Parathyroid adenoma (tissue), 2 donors: Measurements from ENCODE around the gene MEP1A.
A peak's percentile ranks its signal among the peaks of the same experiment; 100 is the strongest.

Experiments used
- H2AFZ ChIP-seq: fragments of 300-600 bp; sonication (generic); one replicate; pipeline ENCODE4 v1.7.0; 2017; ENCODE audit warnings: antibody characterized with exemption, mild to moderate bottlenecking
- H3K27ac ChIP-seq: fragments of 300-600 bp; sonication (generic); one replicate; pipeline ENCODE4 v1.7.0; 2017
- H3K27me3 ChIP-seq: fragments of 300-600 bp; sonication (generic); one replicate; pipeline ENCODE4 v1.7.0; 2017; ENCODE audit warnings: low read length; ENCODE audit not compliant: control insufficient read depth, insufficient read depth
- H3K36me3 ChIP-seq: fragments of 300-600 bp; sonication (generic); one replicate; pipeline ENCODE4 v1.7.0; 2017; ENCODE audit warnings: low read length; ENCODE audit not compliant: control insufficient read depth, insufficient read depth
- H3K4me1 ChIP-seq: fragments of 300-600 bp; sonication (generic); one replicate; pipeline ENCODE4 v1.7.0; 2017; ENCODE audit warnings: control low read depth
- H3K4me2 ChIP-seq: fragments of 300-600 bp; sonication (generic); one replicate; pipeline ENCODE4 v1.7.0; 2017; ENCODE audit warnings: low read length
- H3K4me3 ChIP-seq: fragments of 300-600 bp; sonication (generic); one replicate; pipeline ENCODE4 v1.7.0; 2017; ENCODE audit warnings: low read depth, low read length
- H3K79me2 ChIP-seq: fragments of 300-600 bp; sonication (generic); one replicate; pipeline ENCODE4 v1.7.0; 2017; ENCODE audit warnings: control low read depth
- H3K9ac ChIP-seq: fragments of 300-600 bp; sonication (generic); one replicate; pipeline ENCODE4 v1.7.0; 2017; ENCODE audit warnings: mild to moderate bottlenecking
- H3K9me3 ChIP-seq: fragments of 300-600 bp; sonication (generic); one replicate; pipeline ENCODE4 v1.7.0; 2017; ENCODE audit warnings: low read length; ENCODE audit not compliant: control insufficient read depth
- TF ChIP-seq, protein P1 (sequence below): fragments of 300-600 bp; sonication (generic); IDR thresholded peaks from one replicate; pipeline ENCODE4 v1.7.0; 2017; ENCODE audit warnings: antibody characterized with exemption, mild to moderate bottlenecking
- donor health status: primary hyperparathyroidism.

Gene MEP1A

GRCh38 chr6:46776070-46776712, 17.0 kb upstream of the MEP1A start:
- Histone ChIP-seq H3K4me3 (no peak overlapping the region), H3K27me3 (no peaks in the 10 kb centered on the region), H3K4me1 (no peaks in the 10 kb centered on the region), H3K9ac (no peak overlapping the region), H3K9me3 (no peaks in the 10 kb centered on the region), H3K4me2 (no peak overlapping the region), H2AFZ (no peak overlapping the region), H3K27ac (no peak overlapping the region), H3K79me2 (no peaks in the 10 kb centered on the region), H3K36me3 (no peaks in the 10 kb centered on the region)
- TF ChIP-seq, protein P1, sequence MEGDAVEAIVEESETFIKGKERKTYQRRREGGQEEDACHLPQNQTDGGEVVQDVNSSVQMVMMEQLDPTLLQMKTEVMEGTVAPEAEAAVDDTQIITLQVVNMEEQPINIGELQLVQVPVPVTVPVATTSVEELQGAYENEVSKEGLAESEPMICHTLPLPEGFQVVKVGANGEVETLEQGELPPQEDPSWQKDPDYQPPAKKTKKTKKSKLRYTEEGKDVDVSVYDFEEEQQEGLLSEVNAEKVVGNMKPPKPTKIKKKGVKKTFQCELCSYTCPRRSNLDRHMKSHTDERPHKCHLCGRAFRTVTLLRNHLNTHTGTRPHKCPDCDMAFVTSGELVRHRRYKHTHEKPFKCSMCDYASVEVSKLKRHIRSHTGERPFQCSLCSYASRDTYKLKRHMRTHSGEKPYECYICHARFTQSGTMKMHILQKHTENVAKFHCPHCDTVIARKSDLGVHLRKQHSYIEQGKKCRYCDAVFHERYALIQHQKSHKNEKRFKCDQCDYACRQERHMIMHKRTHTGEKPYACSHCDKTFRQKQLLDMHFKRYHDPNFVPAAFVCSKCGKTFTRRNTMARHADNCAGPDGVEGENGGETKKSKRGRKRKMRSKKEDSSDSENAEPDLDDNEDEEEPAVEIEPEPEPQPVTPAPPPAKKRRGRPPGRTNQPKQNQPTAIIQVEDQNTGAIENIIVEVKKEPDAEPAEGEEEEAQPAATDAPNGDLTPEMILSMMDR: no peak

- no peak overlapping the region for H3K4me2 ChIP-seq
- no peak overlapping the region for H3K27ac ChIP-seq
- no peaks in the 10 kb centered on the region for H3K36me3 ChIP-seq
- H2AFZ ChIP-seq: no peak overlapping the region
- H3K4me1 ChIP-seq: no peaks in the 10 kb centered on the region
- H3K27me3 ChIP-seq: no peaks in the 10 kb centered on the region
- no peak overlapping the region for H3K4me3 ChIP-seq
- TF ChIP-seq, protein P1: no peak
- no peaks in the 10 kb centered on the region for H3K9me3 ChIP-seq
- no peak overlapping the region for H3K9ac ChIP-seq
- no peaks in the 10 kb centered on the region for H3K79me2 ChIP-seq
Observed at GRCh38 chr6:46777476-46778346, 15.5 kb upstream of the MEP1A start.

DNA sequence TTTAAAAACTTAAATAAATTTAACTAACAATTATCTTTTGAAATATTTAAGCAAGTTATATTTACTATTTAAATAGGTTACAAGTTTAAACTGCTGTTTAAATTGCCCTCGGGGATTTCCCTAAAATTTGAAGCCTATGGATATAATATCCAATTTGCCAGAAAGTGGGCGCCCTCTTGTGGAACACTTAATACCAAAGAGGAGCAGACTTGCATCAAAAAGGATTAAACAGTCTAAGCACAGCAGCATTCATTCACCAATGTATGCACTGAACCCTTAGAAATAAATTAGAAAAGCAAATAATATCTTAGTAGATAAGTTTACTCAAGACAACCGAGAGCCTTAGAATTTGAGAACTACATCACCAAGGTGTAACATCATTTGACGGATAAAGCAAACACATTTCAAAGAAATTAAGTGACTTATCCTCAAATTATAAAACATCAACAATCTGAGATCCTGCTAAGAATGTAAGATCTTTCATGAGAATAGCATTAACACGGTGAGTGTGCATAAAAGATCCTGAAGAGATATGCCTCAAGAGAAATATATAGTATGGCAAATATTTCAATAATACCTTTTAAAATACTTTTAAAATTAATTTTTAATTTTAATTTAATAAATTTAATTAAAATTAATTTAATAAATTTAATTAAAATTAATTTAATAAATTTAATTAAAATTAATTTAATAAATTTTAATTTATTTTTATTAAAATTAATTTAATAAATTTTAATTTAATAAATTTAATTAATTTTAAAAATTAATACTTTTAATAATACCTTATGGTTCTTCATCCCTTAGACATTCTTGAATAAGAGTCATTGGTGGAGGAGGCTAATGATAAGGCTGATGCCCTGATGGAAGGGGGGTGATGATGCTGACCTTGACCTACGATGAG, 11.5 kb upstream of the MEP1A start:
- Histone ChIP-seq H3K36me3 (no peaks in the 10 kb centered on the region), H3K27me3 (no peaks in the 10 kb centered on the region), H3K4me1 (no peaks in the 10 kb centered on the region), H3K79me2 (no peaks in the 10 kb centered on the region), H2AFZ (no peak overlapping the region), H3K9me3 (no peaks in the 10 kb centered on the region), H3K4me2 (no peak overlapping the region), H3K27ac (no peak overlapping the region), H3K4me3 (no peak overlapping the region), H3K9ac (no peak overlapping the region)
- TF ChIP-seq, protein P1: peak; percentile 79

DNA sequence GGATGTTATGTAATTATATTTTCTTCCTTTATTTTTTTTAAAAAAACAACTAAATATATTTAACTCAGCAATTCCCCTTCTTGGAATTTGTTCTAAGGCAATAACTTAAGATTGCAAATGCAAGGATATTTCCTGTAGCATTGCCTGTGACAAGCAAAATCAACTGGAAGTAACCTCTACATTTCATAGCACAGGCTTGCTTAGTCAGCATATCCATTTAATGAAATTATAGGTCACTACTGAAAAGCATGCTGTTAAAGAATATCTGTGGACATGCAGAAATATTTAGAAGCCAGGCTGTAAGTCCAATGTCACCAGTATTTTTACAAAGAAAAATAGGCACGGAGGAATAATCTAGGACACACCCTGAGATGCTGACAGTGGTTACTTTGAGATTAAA, 8.7 kb upstream of the MEP1A start:
- H3K9me3 ChIP-seq: no peaks in the 10 kb centered on the region
- no peaks in the 10 kb centered on the region for H3K79me2 ChIP-seq
- TF ChIP-seq, protein P1: no peak
- H3K4me1 ChIP-seq: no peaks in the 10 kb centered on the region
- no peaks in the 10 kb centered on the region for H3K36me3 ChIP-seq
- no peaks in the 10 kb centered on the region for H3K27me3 ChIP-seq
- H2AFZ ChIP-seq: no peak overlapping the region
- H3K27ac ChIP-seq: no peak overlapping the region
- H3K4me3 ChIP-seq: no peak overlapping the region
- no peak overlapping the region for H3K9ac ChIP-seq
- H3K4me2 ChIP-seq: no peak overlapping the region
